K562 (cell line): ENCODE results near the gene XPO6. TPM values are rescaled to one million over a fixed set of nuclear protein-coding genes. Genes with fewer than 3 reads are reported as not detected.

ENCODE experiments used
- ARID1B ChIP-seq: fragments of 450-650 bp; IDR thresholded peaks from 2 replicates; pipeline ENCODE4 v1.6.1; 2016; ENCODE audit warnings: antibody characterized with exemption, mild to moderate bottlenecking, inconsistent platforms
- BRD9 ChIP-seq: fragments of 450-650 bp; IDR thresholded peaks from 2 replicates; pipeline ENCODE4 v1.6.1; 2018; ENCODE audit warnings: low read depth; ENCODE audit not compliant: partially characterized antibody
- CCNT2 ChIP-seq: IDR thresholded peaks from 2 replicates; pipeline ENCODE4 v1.6.1; 2011; ENCODE audit warnings: borderline replicate concordance, low read depth, mild to moderate bottlenecking, moderate library complexity, mixed read lengths, low read length; ENCODE audit not compliant: insufficient read length; ENCODE audit errors: extremely low read depth
- DMBX1 ChIP-seq: fragments of 250-450 bp; sonication (Bioruptor Pico); IDR thresholded peaks from 2 replicates; pipeline ENCODE4 v1.8.0; 2022; ENCODE audit warnings: inconsistent platforms, mild to moderate bottlenecking, moderate library complexity, borderline replicate concordance
- ESRRA ChIP-seq: fragments of 450-650 bp; IDR thresholded peaks from 2 replicates; pipeline ENCODE4 v1.6.1; 2014; ENCODE audit warnings: low read depth, mild to moderate bottlenecking, moderate library complexity, borderline replicate concordance
- ETV5 ChIP-seq: sonication (generic); formaldehyde crosslinking; IDR thresholded peaks from 2 replicates; pipeline ENCODE4 v1.4.0; 2020; ENCODE audit warnings: low read depth, mild to moderate bottlenecking, missing genetic modification reagents
- FOXK2 ChIP-seq, 2 experiments: fragments of 450-650 bp; IDR thresholded peaks in 1 of 2; conservative IDR thresholded peaks in 1 of 2; 2 replicates each; pipeline ENCODE4 v1.6.1; 2016; ENCODE audit warnings: low read depth in 2 of 2, mild to moderate bottlenecking in 1 of 2
- HDGF ChIP-seq: fragments of 450-650 bp; IDR thresholded peaks from 2 replicates; pipeline ENCODE4 v1.6.1; 2016
- LARP7 ChIP-seq: fragments of 450-650 bp; IDR thresholded peaks from 2 replicates; pipeline ENCODE4 v1.6.1; 2016
- MCM5 ChIP-seq: fragments of 450-650 bp; IDR thresholded peaks from 2 replicates; pipeline ENCODE4 v1.6.1; 2016; ENCODE audit warnings: low read depth
- MXD1 ChIP-seq: fragments of 250-450 bp; sonication (Bioruptor Pico); IDR thresholded peaks from 2 replicates; pipeline ENCODE4 v1.8.0; 2021; ENCODE audit warnings: borderline replicate concordance, mild to moderate bottlenecking, moderate library complexity; ENCODE audit not compliant: poor library complexity, severe bottlenecking
- NCOA2 ChIP-seq, 2 experiments: fragments of 450-650 bp; IDR thresholded peaks; 2 replicates each; pipeline ENCODE4 v1.6.1; 2018; ENCODE audit warnings: mild to moderate bottlenecking in 2 of 2, moderate library complexity in 1 of 2; ENCODE audit not compliant: partially characterized antibody in 2 of 2
- NEUROD1 ChIP-seq: fragments of 150-350 bp; IDR thresholded peaks from 2 replicates; pipeline ENCODE4 v1.6.1; 2014; ENCODE audit warnings: borderline replicate concordance, low read length, low read depth; ENCODE audit not compliant: partially characterized antibody
- NFATC3 ChIP-seq: fragments of 450-650 bp; IDR thresholded peaks from 2 replicates; pipeline ENCODE4 v1.6.1; 2017; ENCODE audit warnings: mild to moderate bottlenecking
- NFE2 ChIP-seq: IDR thresholded peaks from 2 replicates; pipeline ENCODE4 v1.6.1; 2014; ENCODE audit warnings: antibody characterized with exemption, low read depth
- OTX1 ChIP-seq: fragments of 450-650 bp; formaldehyde crosslinking; IDR thresholded peaks from 2 replicates; pipeline ENCODE4 v1.4.0; 2022; ENCODE audit warnings: mild to moderate bottlenecking
- PREB ChIP-seq: sonication (generic); formaldehyde crosslinking; IDR thresholded peaks from 2 replicates; pipeline ENCODE4 v1.8.1; 2023; ENCODE audit warnings: mild to moderate bottlenecking, missing genetic modification reagents
- RAD21 ChIP-seq, 2 experiments: fragments of 250-450 bp in 1 of 2; fragments of 450-650 bp in 1 of 2; sonication (Bioruptor Pico) in 1 of 2; formaldehyde crosslinking in 1 of 2; IDR thresholded peaks in 1 of 2; conservative IDR thresholded peaks in 1 of 2; 2 replicates each; pipeline versions ENCODE4 v1.4.0 to v1.8.0; 2020 to 2022; ENCODE audit warnings: mild to moderate bottlenecking in 2 of 2, moderate library complexity in 1 of 2
- SREBF2 ChIP-seq: sonication (generic); formaldehyde crosslinking; IDR thresholded peaks from 2 replicates; pipeline ENCODE4 v1.4.0; 2020; ENCODE audit warnings: mild to moderate bottlenecking, missing genetic modification reagents
- TCF3 ChIP-seq: sonication (generic); formaldehyde crosslinking; IDR thresholded peaks from 2 replicates; pipeline ENCODE4 v1.4.0; 2020; ENCODE audit warnings: mild to moderate bottlenecking, missing genetic modification reagents
- ZBED1 ChIP-seq: IDR thresholded peaks from 2 replicates; pipeline ENCODE4 v1.6.1; 2014
- ZBTB8A ChIP-seq: fragments of 450-650 bp; IDR thresholded peaks from 2 replicates; pipeline ENCODE4 v1.6.1; 2018; ENCODE audit warnings: mild to moderate bottlenecking, moderate library complexity; ENCODE audit not compliant: partially characterized antibody
- ZNF184 ChIP-seq: sonication (generic); formaldehyde crosslinking; IDR thresholded peaks from 2 replicates; pipeline ENCODE4 v1.5.0; 2020; ENCODE audit warnings: missing genetic modification reagents
- ZNF274 ChIP-seq: IDR thresholded peaks from 2 replicates; pipeline ENCODE4 v1.6.1; 2011; ENCODE audit warnings: low read depth, mild to moderate bottlenecking, low read length, moderate library complexity, borderline replicate concordance
- ZNF277 ChIP-seq: fragments of 250-450 bp; sonication (Bioruptor Pico); IDR thresholded peaks from 2 replicates; pipeline ENCODE4 v1.8.0; 2022; ENCODE audit warnings: inconsistent platforms, mild to moderate bottlenecking, moderate library complexity, borderline replicate concordance
- ZNF511 ChIP-seq: sonication (generic); formaldehyde crosslinking; IDR thresholded peaks from 2 replicates; pipeline ENCODE4 v1.8.0; 2022; ENCODE audit warnings: mild to moderate bottlenecking, missing genetic modification reagents
- ZNF707 ChIP-seq: fragments of 250-450 bp; sonication (Bioruptor Pico); conservative IDR thresholded peaks from 2 replicates; pipeline ENCODE4 v1.8.0; 2022; ENCODE audit warnings: inconsistent platforms, mild to moderate bottlenecking, moderate library complexity
- ZNF77 ChIP-seq: fragments of 250-450 bp; sonication (Bioruptor Pico); IDR thresholded peaks from 2 replicates; pipeline ENCODE4 v1.5.0; 2020
- polyA plus RNA-seq, 8 experiments: library from polyadenylated mRNA; depleted of rRNA in 4 of 8; stranded (reverse) in 5 of 8; unstranded in 3 of 8; fragments of >200 nt; fragmentation: Nextera tagmentation in 2 of 8; fragmentation: Illumina TruSeq in 1 of 8; extraction: Ambion mirVana in 2 of 8; extraction: Trizol in 1 of 8; gene quantifications; 2 replicates each; pipeline versions ENCODE4 v1.2.1 to v1.2.3, GENCODE V29; 2011 to 2014; ENCODE audit warnings: inconsistent platforms in 1 of 8, missing spikeins in 1 of 8
- total RNA-seq, 7 experiments: library from RNA; depleted of rRNA in 6 of 7; stranded (reverse); fragments of >200 nt in 6 of 7; fragmentation: Illumina TruSeq in 2 of 7; extraction: Trizol in 2 of 7; gene quantifications; 2 replicates each; pipeline versions ENCODE4 v1.2.1 to v1.2.3, GENCODE V29; 2011 to 2021; ENCODE audit warnings: low replicate concordance in 1 of 7

Gene XPO6
- total and polyA plus RNA-seq, 9 of the 15 experiments (the other 6 are each of a cell fraction or from before 2014, with no cell fraction given) = 11.2 to 196 (median 119) TPM

GRCh38 chr16:28210979-28211588 lies 681 bp downstream of the XPO6 start (continued):
- TF ChIP-seq ZNF511 (CRISPR knock-in tag) (no peak; the same call in 1 of the 2 replicates), ZNF274 (no peak), ZNF707 (CRISPR knock-in tag) (no peak), ZBED1 (no peak), ZNF184 (CRISPR knock-in tag) (no peak), HDGF (no peak), NFE2 (no peak), CCNT2 (peak; percentile 24), BRD9 (no peak), ESRRA (peak; percentile 13; the same call in 1 of the 2 replicates), ARID1B (no peak), ETV5 (CRISPR knock-in tag) (no peak), NCOA2 (IDR thresholded peaks at IDR 0.05; ENCODE audit: partially characterized antibody in 2 of 2) (no peak), TCF3 (CRISPR knock-in tag) (no peak), SREBF2 (no peak), DMBX1 (no peak), ZNF77 (CRISPR knock-in tag) (no peak), NFATC3 (no peak), ZBTB8A (no peak), MXD1 (CRISPR knock-in tag) (peak; percentile 42), LARP7 (no peak), RAD21 (CRISPR knock-in tag; conservative IDR thresholded peaks at IDR 0.05 in 1 of 2, IDR thresholded peaks at IDR 0.05 in 1 of 2) (peak in 1 of 2 experiments; percentile 4; a peak in 1 of 4 replicates), ZNF277 (no peak), PREB (CRISPR knock-in tag) (no peak), MCM5 (no peak), FOXK2 (conservative IDR thresholded peaks at IDR 0.05 in 1 of 2, IDR thresholded peaks at IDR 0.05 in 1 of 2; ENCODE audit: low read depth in 2 of 2) (no peak; a peak in 1 of 4 replicates), OTX1 (CRISPR knock-in tag) (no peak), NEUROD1 (no peak)
